ENCODE results near the gene FARSB. TPM values are rescaled to one million over a fixed set of nuclear protein-coding genes. Genes with fewer than 3 reads are reported as not detected.

FARSB gene
- total RNA-seq, 1 experiment from 2014 or later = 50.7 TPM

DNA sequence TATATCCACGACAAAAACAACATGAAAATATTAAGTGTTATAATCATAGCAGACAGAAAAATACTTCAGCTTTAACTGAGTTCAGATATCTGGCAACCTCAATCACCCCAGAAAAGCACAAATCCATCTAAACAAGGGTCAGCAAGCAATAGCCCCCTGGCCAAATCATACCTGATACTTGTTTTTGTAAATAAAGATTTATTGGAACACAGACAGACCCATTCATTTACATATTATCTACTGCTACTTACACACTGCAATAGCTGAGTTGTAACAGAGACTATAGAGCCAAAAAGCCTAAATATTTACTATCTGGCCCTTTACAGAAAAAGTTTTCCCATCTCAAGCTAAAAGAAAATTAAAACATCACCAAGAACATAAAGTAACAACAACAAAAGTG is 12.8 kb downstream of the FARSB start:
- DNase-seq (ENCODE audit: low read depth, low spot score) = no peak
- H3K4me3 ChIP-seq (replicated peaks in 1 of 2; ENCODE audit: low read depth in 1 of 2, low read length in 2 of 2) = no peak overlapping the region
- no peaks in the 10 kb centered on the region for H3K27me3 ChIP-seq (ENCODE audit: insufficient read depth, low read length)
- no peak for TF ChIP-seq EZH2phosphoT487 (IDR thresholded peaks at IDR 0.05; ENCODE audit: borderline replicate concordance)
- TF ChIP-seq EGR1 (IDR thresholded peaks at IDR 0.05; ENCODE audit: low read depth) = no peak
- TF ChIP-seq SIN3A (IDR thresholded peaks at IDR 0.05; ENCODE audit: low read depth) = no peak
- TF ChIP-seq POLR2AphosphoS5 (IDR thresholded peaks at IDR 0.05; ENCODE audit: low read depth, low read length) = no peak
- TF ChIP-seq EZH2 (IDR thresholded peaks at IDR 0.05) = no peak
- no peak for TF ChIP-seq FOSL1 (IDR thresholded peaks at IDR 0.05; ENCODE audit: low read depth)
- TF ChIP-seq SRF (IDR thresholded peaks at IDR 0.05; ENCODE audit: low read depth) = no peak
- TF ChIP-seq, protein P1, sequence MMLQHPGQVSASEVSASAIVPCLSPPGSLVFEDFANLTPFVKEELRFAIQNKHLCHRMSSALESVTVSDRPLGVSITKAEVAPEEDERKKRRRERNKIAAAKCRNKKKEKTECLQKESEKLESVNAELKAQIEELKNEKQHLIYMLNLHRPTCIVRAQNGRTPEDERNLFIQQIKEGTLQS (IDR thresholded peaks at IDR 0.05) = no peak
- POLR2A ChIA-PET = no interaction called here
- H3K9me2 ChIP-seq (ENCODE audit: insufficient read depth) = no peaks in the 10 kb centered on the region
- intact Hi-C loops (cut with micrococcal nuclease) = no loop called here
- CTCF ChIA-PET = no interaction called here
- BruUV-seq (replicated peaks) = no TSS peak
- ATAC-seq = no peak
- H3K4me1 ChIP-seq (ENCODE audit: control insufficient read depth in 1 of 2, insufficient read depth in 2 of 2, low read length in 2 of 2) = no peaks in the 10 kb centered on the region
- H4K20me1 ChIP-seq (ENCODE audit: insufficient read depth) = peaks cover 4% of the 10 kb centered on the region; the same call in 1 of the 2 replicates
- no peak overlapping the region for H3K9ac ChIP-seq (ENCODE audit: low read length)
- H3K36me3 ChIP-seq (ENCODE audit: control insufficient read depth in 1 of 2, insufficient read depth in 2 of 2, low read length in 2 of 2) = peaks cover 19 to 33% of the 10 kb centered on the region in 2 experiments; a peak in 3 of 4 replicates
- peaks cover 70% of the 10 kb centered on the region for H3K79me2 ChIP-seq (ENCODE audit: insufficient read depth, low read length)
- no peak overlapping the region for H3K27ac ChIP-seq (ENCODE audit: low read depth, low read length)
- RAD21 ChIA-PET (ENCODE audit: low non-redundant PET in 1 of 2, low total read pairs in 2 of 2, uncharacterized antibody in 2 of 2, unreplicated experiment in 2 of 2) = no interaction called here
- no peak overlapping the region for H2AFZ ChIP-seq (ENCODE audit: low read depth, low read length, poor library complexity, severe bottlenecking)
- no peaks in the 10 kb centered on the region for H3K9me3 ChIP-seq (ENCODE audit: control insufficient read depth in 1 of 2, insufficient read depth in 1 of 2, low read depth in 1 of 2, low read length in 2 of 2)
- no peak overlapping the region for H3K4me2 ChIP-seq (ENCODE audit: low read length)

DNA sequence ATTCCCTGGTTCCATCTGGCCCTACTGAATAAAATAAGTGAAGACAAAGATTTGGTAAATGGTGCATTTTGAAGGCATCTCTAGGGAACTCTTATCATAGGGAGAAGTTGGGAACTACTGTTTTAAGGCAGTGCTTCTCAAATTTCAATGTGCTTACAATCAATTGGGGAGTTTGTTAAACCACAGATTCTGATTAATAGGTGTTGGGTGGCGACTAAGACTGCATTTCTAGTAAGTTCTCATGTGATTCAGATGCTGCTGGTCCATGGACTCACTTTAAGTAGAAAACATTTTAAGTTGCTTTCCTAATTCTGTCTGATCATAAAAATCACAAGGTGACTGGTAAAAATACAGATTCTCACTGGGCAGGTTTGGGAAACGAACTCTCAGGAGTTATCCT is 14.6 kb downstream of the FARSB start:
- TF ChIP-seq, protein P2, sequence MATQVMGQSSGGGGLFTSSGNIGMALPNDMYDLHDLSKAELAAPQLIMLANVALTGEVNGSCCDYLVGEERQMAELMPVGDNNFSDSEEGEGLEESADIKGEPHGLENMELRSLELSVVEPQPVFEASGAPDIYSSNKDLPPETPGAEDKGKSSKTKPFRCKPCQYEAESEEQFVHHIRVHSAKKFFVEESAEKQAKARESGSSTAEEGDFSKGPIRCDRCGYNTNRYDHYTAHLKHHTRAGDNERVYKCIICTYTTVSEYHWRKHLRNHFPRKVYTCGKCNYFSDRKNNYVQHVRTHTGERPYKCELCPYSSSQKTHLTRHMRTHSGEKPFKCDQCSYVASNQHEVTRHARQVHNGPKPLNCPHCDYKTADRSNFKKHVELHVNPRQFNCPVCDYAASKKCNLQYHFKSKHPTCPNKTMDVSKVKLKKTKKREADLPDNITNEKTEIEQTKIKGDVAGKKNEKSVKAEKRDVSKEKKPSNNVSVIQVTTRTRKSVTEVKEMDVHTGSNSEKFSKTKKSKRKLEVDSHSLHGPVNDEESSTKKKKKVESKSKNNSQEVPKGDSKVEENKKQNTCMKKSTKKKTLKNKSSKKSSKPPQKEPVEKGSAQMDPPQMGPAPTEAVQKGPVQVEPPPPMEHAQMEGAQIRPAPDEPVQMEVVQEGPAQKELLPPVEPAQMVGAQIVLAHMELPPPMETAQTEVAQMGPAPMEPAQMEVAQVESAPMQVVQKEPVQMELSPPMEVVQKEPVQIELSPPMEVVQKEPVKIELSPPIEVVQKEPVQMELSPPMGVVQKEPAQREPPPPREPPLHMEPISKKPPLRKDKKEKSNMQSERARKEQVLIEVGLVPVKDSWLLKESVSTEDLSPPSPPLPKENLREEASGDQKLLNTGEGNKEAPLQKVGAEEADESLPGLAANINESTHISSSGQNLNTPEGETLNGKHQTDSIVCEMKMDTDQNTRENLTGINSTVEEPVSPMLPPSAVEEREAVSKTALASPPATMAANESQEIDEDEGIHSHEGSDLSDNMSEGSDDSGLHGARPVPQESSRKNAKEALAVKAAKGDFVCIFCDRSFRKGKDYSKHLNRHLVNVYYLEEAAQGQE (IDR thresholded peaks at IDR 0.05; ENCODE audit: low read depth) = no peak
- no peak for TF ChIP-seq EZH2 (IDR thresholded peaks at IDR 0.05)
- no peak for TF ChIP-seq TCF7L2 (IDR thresholded peaks at IDR 0.05; ENCODE audit: borderline replicate concordance, extremely low read depth, insufficient read depth, insufficient read length)
- no peak for TF ChIP-seq ELF1 (IDR thresholded peaks at IDR 0.05; ENCODE audit: borderline replicate concordance, low read depth)
- no peak for TF ChIP-seq ZFX (IDR thresholded peaks at IDR 0.05)
- TF ChIP-seq CEBPB (IDR thresholded peaks at IDR 0.05; ENCODE audit: low read depth) = no peak
- TF ChIP-seq, protein P1 (IDR thresholded peaks at IDR 0.05) = no peak
- TF ChIP-seq CBX3 (IDR thresholded peaks at IDR 0.05; ENCODE audit: low read depth) = no peak
- no peak for TF ChIP-seq FOSL1 (IDR thresholded peaks at IDR 0.05; ENCODE audit: low read depth)
- no peak for TF ChIP-seq ZNF274 (IDR thresholded peaks at IDR 0.05; ENCODE audit: low read depth, low read length)
- no peak for TF ChIP-seq YY1 (IDR thresholded peaks at IDR 0.05; ENCODE audit: extremely low read depth, insufficient replicate concordance, low read depth, low read length)
- TF ChIP-seq SP1 (IDR thresholded peaks at IDR 0.05; ENCODE audit: low read depth) = no peak
- TF ChIP-seq POLR2AphosphoS5 (IDR thresholded peaks at IDR 0.05; ENCODE audit: low read depth, low read length) = no peak
- TF ChIP-seq, protein P3, sequence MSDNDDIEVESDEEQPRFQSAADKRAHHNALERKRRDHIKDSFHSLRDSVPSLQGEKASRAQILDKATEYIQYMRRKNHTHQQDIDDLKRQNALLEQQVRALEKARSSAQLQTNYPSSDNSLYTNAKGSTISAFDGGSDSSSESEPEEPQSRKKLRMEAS (IDR thresholded peaks at IDR 0.05) = no peak
- TF ChIP-seq EZH2phosphoT487 (IDR thresholded peaks at IDR 0.05; ENCODE audit: borderline replicate concordance) = no peak
- no peak for TF ChIP-seq SRF (IDR thresholded peaks at IDR 0.05; ENCODE audit: low read depth)
- no TSS peak for BruUV-seq (replicated peaks)
- Histone ChIP-seq H3K36me3 (ENCODE audit: control insufficient read depth in 1 of 2, insufficient read depth in 2 of 2, low read length in 2 of 2) (peaks cover 17 to 38% of the 10 kb centered on the region in 2 experiments; a peak in 3 of 4 replicates), H3K9me2 (ENCODE audit: insufficient read depth) (no peaks in the 10 kb centered on the region), H3K4me1 (ENCODE audit: control insufficient read depth in 1 of 2, insufficient read depth in 2 of 2, low read length in 2 of 2) (no peaks in the 10 kb centered on the region), H2AFZ (ENCODE audit: low read depth, low read length, poor library complexity, severe bottlenecking) (no peak overlapping the region), H3K9me3 (ENCODE audit: control insufficient read depth in 1 of 2, insufficient read depth in 1 of 2, low read depth in 1 of 2, low read length in 2 of 2) (no peaks in the 10 kb centered on the region), H3K4me3 (replicated peaks in 1 of 2; ENCODE audit: low read depth in 1 of 2, low read length in 2 of 2) (no peak overlapping the region), H4K20me1 (ENCODE audit: insufficient read depth) (peaks cover 4% of the 10 kb centered on the region; the same call in 1 of the 2 replicates), H3K79me2 (ENCODE audit: insufficient read depth, low read length) (peaks cover 75% of the 10 kb centered on the region), H3K9ac (ENCODE audit: low read length) (no peak overlapping the region), H3K27ac (ENCODE audit: low read depth, low read length) (no peak overlapping the region), H3K27me3 (ENCODE audit: insufficient read depth, low read length) (no peaks in the 10 kb centered on the region), H3K4me2 (ENCODE audit: low read length) (no peak overlapping the region)
- POLR2A ChIA-PET = no interaction called here
- intact Hi-C loops (cut with micrococcal nuclease) = no loop called here
- ATAC-seq (no peak), DNase-seq (ENCODE audit: low read depth, low spot score) (no peak)
- CTCF ChIA-PET = no interaction called here
- RAD21 ChIA-PET (ENCODE audit: low non-redundant PET in 1 of 2, low total read pairs in 2 of 2, uncharacterized antibody in 2 of 2, unreplicated experiment in 2 of 2) = no interaction called here
